HCT116 (cell line): ENCODE measurements around the gene PEX11B.

Experiments
- ELF1 ChIP-seq: IDR thresholded peaks from 2 replicates; pipeline ENCODE4 v1.6.1; 2012; ENCODE audit warnings: low read depth, borderline replicate concordance
- POLR2A ChIP-seq: IDR thresholded peaks from 2 replicates; pipeline ENCODE4 v1.7.0; 2011; ENCODE audit warnings: borderline replicate concordance; ENCODE audit not compliant: insufficient read depth, insufficient read length; ENCODE audit errors: extremely low read depth
- RAD21 ChIP-seq: IDR thresholded peaks from 2 replicates; pipeline ENCODE4 v1.6.1; 2012; ENCODE audit warnings: low read depth, mild to moderate bottlenecking
- SIN3A ChIP-seq: IDR thresholded peaks from 2 replicates; pipeline ENCODE4 v1.6.1; 2012; ENCODE audit warnings: low read depth
- TCF7L2 ChIP-seq: IDR thresholded peaks from 2 replicates; pipeline ENCODE4 v1.7.0; 2011; ENCODE audit warnings: borderline replicate concordance, inconsistent platforms; ENCODE audit not compliant: insufficient read depth, insufficient read length; ENCODE audit errors: extremely low read depth
- ZNF274 ChIP-seq: fragments of 200-500 bp; sonication (Bioruptor generic); IDR thresholded peaks from 2 replicates; pipeline ENCODE4 v1.6.1; 2014; ENCODE audit warnings: mild to moderate bottlenecking, low read depth, low read length, inconsistent platforms
- TF ChIP-seq, protein P1 (sequence below), 3 experiments: fragments of 200-600 bp in 1 of 3; sonication (generic) in 1 of 3; IDR thresholded peaks in 2 of 3; conservative IDR thresholded peaks in 1 of 3; 2 replicates each; pipeline ENCODE4 v1.5.1; 2012 to 2017; ENCODE audit warnings: low read depth in 2 of 3, low read length in 2 of 3, antibody characterized with exemption in 1 of 3, borderline replicate concordance in 1 of 3, control low read depth in 1 of 3, mild to moderate bottlenecking in 1 of 3, mixed read lengths in 1 of 3, mixed run types in 1 of 3, moderate library complexity in 1 of 3; ENCODE audit not compliant: insufficient read depth in 1 of 3
- TF ChIP-seq, protein P2 (sequence below): IDR thresholded peaks from 2 replicates; pipeline ENCODE4 v1.6.1; 2012

DNA sequence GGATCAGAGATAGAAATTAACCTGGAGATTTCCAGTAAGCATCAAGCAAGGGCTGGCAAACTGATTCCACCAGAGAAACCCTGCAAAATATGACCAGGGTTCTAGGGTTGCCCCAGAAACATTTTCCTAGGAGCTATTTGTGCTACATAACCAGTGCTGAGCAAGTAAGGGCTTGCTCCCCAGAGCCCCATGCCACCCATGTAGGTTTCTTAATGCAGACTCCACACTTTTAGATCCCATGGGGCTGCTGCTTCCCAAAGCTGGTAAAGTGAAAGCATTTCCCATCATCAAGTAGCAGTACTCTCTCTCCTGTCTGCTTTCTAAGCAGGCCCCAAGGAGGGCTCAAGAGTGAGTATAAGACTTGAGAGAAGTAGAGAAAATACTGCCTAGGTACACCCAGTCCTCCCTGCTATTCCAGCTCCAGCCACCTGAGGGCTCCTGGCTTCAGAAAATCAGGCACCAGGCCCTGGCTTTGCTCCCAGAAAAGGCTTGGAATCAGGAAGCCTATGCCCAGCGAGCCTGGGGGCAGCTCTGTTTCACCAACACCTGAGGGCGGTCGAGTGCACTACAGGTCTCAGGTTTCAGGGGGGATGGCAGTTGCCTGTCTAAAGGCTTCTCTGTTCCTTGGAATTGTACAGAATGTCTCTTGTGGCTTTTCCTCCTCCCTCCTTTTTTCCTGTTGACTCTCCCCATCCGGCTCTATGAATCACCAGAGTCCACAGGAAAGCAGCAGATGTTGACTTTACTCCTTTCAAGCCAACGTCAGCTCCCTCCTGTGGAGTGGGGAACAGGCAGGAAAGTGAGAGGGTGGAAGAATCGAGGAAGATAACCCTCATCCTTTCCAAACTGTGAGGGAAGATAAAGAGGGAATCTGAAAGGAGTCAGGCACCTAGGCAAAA, 26.7 kb downstream of the PEX11B start:
- TF ChIP-seq ELF1, result no peak; the same call in 1 of the 2 replicates
- TF ChIP-seq POLR2A, result no peak
- TF ChIP-seq, protein P1, sequence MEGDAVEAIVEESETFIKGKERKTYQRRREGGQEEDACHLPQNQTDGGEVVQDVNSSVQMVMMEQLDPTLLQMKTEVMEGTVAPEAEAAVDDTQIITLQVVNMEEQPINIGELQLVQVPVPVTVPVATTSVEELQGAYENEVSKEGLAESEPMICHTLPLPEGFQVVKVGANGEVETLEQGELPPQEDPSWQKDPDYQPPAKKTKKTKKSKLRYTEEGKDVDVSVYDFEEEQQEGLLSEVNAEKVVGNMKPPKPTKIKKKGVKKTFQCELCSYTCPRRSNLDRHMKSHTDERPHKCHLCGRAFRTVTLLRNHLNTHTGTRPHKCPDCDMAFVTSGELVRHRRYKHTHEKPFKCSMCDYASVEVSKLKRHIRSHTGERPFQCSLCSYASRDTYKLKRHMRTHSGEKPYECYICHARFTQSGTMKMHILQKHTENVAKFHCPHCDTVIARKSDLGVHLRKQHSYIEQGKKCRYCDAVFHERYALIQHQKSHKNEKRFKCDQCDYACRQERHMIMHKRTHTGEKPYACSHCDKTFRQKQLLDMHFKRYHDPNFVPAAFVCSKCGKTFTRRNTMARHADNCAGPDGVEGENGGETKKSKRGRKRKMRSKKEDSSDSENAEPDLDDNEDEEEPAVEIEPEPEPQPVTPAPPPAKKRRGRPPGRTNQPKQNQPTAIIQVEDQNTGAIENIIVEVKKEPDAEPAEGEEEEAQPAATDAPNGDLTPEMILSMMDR (IDR thresholded peaks at IDR 0.05 in 2 of 3, conservative IDR thresholded peaks at IDR 0.05 in 1 of 3; ENCODE audit: borderline replicate concordance in 1 of 3, insufficient read depth in 1 of 3, low read depth in 2 of 3, low read length in 2 of 3), result peak; percentile 96 to 99 (median 98)
- peak; percentile 98 for TF ChIP-seq RAD21
- TF ChIP-seq ZNF274, result no peak
- TF ChIP-seq TCF7L2, result no peak
- TF ChIP-seq, protein P2, sequence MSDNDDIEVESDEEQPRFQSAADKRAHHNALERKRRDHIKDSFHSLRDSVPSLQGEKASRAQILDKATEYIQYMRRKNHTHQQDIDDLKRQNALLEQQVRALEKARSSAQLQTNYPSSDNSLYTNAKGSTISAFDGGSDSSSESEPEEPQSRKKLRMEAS, result no peak
- no peak for TF ChIP-seq SIN3A
